ENCODE measurements around the gene MYH11. TPM values are rescaled to one million over a fixed set of nuclear protein-coding genes. Genes with fewer than 3 reads are reported as not detected.
"Not testable (repeated sequence)": the region's sequence is repeated elsewhere in the genome, so short reads cannot be mapped to it uniquely, and the experiment has no call there.

MYH11 gene
- total RNA-seq, 1 donor from 2014 or later = not detected

DNA sequence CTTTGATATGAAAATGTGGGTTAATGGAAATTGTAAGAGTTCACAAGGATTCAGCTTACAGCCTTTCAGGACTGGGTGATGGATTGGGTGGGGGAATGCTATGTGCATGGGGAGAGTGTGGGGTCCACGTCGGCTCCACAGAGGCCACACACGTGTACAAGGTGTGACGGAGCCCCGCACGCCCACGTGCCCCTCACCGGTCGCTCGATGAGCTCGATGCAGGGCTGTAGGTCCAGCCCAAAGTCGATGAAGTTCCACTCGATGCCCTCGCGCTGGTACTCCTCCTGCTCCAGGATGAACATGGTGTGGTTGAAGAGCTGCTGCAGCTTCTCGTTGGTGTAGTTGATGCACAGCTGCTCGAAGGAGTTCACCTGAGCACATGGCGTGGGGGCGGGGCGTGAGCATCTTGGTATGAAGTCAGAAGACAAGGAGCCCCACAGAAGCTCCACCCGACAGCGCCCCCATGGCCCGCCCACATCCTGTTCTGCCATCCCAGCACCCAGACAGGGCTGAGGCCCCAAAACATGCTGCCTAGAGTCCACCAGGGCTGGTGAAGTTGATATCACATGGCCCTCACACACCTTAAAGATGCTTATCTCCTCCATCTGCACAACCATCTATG lies 99.1 kb downstream of the MYH11 start:
- intact Hi-C loops (cut with micrococcal nuclease) = no loop called here

DNA sequence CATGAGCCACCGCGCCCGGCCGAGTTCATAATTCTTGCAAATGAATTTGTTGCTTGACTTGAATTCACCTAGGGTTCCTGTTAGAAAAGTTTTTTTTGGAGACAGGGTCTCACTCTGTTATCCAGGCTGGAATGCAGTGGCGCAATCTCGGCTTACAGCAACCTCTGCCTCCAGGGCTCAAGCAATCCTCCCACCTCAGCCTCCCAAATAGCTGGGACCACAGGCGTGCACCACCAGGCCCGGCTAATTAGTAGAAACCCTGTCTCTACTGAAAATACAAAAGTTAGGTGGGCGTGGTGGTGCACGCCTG lies 99.8 kb downstream of the MYH11 start:
- intact Hi-C loops (cut with micrococcal nuclease) = no loop called here

GRCh38 chr16:15754821-15755534 lies 101.8 kb downstream of the MYH11 start:
- intact Hi-C loops (cut with micrococcal nuclease) = no loop called here

GRCh38 chr16:15752717-15753488 lies 103.9 kb downstream of the MYH11 start:
- intact Hi-C loops (cut with micrococcal nuclease) = no loop called here

DNA sequence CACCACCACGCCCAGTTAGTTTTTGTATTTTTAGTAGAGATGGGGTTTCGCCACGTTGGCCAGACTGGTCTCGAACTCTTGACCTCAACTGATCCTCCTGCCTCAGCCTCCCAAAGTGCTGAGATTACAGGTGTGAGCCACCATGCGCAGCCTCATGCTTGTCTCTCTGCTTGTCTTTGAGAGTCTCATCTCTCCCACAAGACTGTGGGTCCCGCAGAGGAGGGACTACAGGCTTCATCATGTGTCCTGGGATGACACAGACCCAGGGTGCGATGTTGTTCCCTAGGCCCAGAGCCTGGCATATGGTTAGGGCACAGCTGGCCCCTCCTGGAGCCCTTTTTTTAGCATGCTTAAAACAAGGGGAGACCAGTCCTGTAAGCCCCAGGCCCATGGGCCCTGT lies 104.9 kb downstream of the MYH11 start:
- intact Hi-C loops (cut with micrococcal nuclease) = no loop called here

- intact Hi-C loops (cut with micrococcal nuclease) = no loop called here
These were observed 106.8 kb downstream of the MYH11 start for GRCh38 chr16:15749985-15750384.

DNA sequence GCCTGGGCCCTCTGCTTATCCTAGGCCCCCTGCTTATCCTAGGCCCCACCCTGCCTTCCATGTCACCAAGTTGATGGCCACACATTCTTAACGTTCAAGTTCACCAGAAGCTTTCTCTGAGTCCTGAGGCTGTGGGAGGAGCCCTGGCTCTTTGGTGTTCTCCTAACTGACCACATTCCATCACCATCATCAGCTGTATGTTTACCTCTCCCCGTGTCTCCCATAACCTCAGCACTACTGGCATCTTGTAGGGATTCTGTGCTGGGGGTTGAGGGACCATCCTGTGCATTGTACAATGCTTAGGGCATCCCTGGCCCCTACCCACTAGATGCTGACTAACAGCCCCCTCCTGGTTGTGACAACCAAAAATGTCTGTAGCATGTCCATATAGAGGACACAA lies 107.5 kb downstream of the MYH11 start:
- intact Hi-C loops (cut with micrococcal nuclease) = no loop called here

GRCh38 chr16:15748654-15749053 lies 108.2 kb downstream of the MYH11 start:
- intact Hi-C loops (cut with micrococcal nuclease) = no loop called here

DNA sequence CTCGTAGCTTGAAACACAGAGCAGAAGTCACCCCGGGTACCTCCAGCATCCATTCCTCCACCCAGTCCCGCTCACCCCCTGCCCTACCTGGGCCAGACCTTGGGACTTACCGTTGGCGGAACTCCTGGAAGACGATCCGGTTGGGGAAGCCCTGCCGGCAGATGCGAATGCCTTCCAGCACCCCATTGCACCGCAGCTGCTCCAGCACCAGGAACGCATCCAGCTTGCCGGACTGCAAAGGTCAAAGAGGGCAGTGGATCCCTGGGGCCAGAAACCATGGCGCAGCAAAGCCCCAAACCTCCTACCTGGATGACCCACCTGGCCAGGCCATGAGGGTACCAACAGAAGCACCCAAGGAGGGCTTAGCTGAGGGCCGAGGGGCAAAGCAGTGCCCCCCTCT lies 108.9 kb downstream of the MYH11 start:
- intact Hi-C loops (cut with micrococcal nuclease) = no loop called here

GRCh38 chr16:15746332-15746731 lies 110.5 kb downstream of the MYH11 start:
- intact Hi-C loops (cut with micrococcal nuclease) = no loop called here

DNA sequence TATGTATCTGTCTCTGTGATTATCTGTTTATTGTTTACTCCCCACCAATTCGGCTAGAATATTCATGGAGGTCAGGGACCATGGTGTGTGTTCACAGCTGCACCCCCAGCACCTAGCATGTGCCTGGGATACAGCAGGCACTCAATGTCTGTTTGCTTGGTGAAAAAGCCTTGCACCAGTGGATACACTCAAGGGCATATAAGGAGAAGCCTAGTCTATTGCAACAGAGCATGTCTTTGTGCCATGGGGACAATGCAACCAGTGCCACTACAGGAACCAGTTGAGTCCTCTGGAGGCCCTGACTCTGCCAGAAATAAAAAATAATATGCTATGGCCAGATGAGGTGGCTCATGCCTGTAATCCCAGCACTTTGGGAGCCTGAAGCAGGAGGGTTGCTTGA lies 113.2 kb downstream of the MYH11 start:
- intact Hi-C loops (cut with micrococcal nuclease) = no loop called here

DNA sequence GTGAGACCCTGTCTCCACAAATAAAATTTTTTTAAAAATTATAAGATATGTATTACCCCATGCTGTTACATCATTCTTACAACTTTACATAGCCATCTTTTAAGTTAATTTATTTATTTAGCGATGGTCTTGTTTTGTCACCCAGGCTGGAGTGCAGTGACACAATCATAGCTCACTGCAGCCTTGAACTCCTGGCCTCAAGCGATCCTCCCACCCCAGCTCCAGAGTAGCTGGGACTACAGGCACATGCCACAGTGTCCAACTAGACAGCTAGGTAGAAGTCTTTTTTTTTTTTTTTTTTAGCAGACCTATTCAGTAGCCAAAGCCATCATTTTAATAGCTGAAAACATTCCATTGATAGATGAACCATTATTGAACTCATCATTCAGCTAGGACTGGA lies 114.1 kb downstream of the MYH11 start:
- intact Hi-C loops (cut with micrococcal nuclease) = no loop called here

DNA sequence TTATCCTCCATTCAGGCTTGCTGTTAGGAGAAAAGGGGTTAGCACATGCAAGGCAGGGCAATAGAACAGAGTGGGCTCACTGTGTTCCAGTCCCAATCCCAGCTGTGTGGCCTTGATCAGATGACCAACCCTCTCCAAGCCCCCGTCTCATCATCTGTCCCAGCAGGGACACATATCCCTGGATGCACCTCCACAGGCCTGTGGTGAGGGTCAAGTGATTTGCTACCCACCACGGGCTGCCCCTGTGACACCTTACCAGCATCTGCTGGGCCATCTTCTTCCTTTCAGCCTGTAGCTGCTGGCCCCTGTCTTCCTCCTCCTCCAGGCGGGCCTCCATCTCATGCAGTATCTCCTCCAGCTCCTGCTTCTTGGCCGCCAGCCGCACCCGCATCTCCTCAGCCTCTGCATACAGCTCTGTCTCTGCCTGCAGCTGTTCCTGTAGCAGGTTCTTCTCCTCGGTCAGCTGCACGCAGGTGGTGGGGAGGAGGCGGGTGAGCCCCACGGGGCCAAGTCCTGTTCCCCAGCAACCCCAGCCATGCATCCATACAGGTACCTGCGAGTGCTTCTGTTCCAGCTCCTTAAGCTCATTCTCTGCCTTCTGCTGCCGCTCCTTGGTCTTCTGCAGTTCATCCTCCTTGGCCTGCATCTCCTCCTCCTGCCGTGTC lies 115.5 kb downstream of the MYH11 start:
- intact Hi-C loops (cut with micrococcal nuclease) = no loop called here

DNA sequence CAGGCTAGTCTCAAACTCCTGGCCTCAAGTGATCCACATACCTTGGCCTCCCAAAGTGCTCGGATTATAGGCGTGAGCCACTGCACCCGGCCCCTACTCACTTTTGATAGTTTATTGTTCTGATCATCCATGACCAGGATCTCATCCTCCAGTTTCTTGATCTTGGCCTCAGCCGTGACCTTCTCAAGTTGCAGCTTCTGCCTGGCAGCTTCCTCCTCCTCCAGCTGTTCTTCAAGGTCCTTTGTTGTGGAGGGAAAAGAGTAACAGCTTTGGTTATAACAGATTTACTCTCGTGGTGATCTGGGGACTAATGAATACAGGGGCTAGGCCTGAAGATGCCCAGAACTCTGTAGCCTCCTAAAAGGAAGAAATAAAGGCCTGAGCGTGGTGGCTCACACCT lies 116.9 kb downstream of the MYH11 start:
- intact Hi-C loops (cut with micrococcal nuclease) = no loop called here

GRCh38 chr16:15739464-15739863 lies 117.4 kb downstream of the MYH11 start:
- intact Hi-C loops (cut with micrococcal nuclease) = no loop called here

- intact Hi-C loops (cut with micrococcal nuclease) = no loop called here
These were observed 119.6 kb downstream of the MYH11 start for GRCh38 chr16:15737140-15737644.

DNA sequence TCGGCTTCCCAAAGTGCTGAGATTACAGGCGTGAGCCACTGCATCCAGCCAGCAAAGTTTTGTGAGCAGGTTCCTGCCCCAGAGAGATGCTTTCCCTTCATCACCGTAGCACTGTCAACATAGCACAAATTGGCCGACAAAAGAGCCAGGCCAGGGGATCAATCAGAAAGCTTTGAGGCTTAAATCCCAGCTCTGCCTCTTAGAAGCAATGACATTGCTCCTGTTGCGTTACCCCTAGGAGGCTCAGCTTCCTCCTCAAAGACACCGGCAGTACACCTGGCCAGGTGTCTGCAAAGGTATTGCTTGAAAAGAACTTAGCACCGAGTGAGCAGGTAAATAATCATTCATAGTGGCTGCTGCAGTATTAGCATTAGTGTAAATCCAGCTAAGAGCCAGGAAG lies 120.3 kb downstream of the MYH11 start:
- intact Hi-C loops (cut with micrococcal nuclease) = no loop called here

GRCh38 chr16:15735610-15736009 lies 121.2 kb downstream of the MYH11 start:
- intact Hi-C loops (cut with micrococcal nuclease) = no loop called here

DNA sequence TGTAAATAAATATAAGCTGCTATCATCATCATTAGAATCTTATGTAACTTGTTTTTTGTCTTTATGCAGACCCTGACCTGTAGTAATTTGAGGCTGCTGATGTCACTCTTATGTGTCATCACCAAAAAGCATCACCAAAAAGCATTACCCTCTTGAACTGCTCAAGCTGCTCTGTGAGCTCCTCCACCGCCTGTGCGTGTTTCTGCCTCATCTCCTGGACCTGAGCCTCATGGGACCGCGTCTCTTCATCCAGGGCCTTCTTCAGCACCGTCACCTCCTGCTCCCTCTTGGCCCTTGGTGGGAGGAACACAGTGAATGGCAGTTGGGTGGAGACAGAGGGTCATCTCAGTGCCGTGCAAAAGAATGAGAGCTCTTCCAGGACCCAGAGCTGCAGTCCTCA lies 124.4 kb downstream of the MYH11 start:
- intact Hi-C loops (cut with micrococcal nuclease) = no loop called here

GRCh38 chr16:15729152-15729551 lies 127.7 kb downstream of the MYH11 start:
- intact Hi-C loops (cut with micrococcal nuclease) = no loop called here

DNA sequence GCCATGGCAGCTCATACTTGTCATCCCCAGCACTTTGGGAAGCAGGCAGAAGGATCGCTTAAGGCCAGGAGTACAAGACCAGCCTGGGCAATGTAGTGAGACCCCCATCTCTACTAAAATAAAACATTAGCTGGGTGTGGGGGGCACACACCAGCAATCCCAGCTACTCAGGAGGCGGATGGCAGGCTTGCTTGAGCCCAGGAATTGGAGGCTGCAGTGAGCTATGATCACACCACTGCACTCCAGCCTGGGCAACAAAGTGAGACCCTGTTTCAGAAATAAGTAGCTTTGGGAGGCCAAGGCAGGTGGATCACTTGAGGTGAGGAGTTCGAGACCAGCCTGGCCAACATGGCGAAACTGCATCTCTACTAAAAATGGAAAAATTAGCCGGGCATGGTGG lies 129.1 kb downstream of the MYH11 start:
- intact Hi-C loops (cut with micrococcal nuclease) = not testable (repeated sequence)

DNA sequence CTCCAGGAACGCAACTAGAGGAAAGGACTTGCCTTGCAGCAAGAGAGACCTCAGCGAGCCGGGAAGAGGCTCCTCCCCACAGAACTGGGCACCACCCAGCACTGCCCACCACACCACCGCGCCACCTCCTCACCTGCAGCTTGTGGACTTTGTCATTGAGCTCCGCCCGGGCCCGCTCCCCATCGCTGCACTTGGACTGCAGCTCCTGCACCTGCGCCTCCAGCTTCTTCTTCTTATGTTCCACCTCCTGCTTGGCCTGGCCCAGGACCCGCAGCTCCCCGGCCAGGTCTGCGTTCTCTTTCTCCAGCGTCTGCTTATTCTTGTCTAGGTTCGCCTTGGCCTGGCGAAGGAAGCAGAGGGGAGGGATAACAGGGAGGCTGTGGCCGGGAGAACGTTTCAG lies 130.1 kb downstream of the MYH11 start:
- intact Hi-C loops (cut with micrococcal nuclease) = no loop called here

Data from T-helper 1 cell treated with Interleukin-12 subunit alpha and Interleukin-12 subunit beta and Interleukin-4 antibody, amounts not matched to agents 30 ng/mL and 1 ng/mL, for 36 hours (primary cell).